HG02938 (cell line): ENCODE results near the gene VGLL4.
"Not testable (repeated sequence)": the region's sequence is repeated elsewhere in the genome, so short reads cannot be mapped to it uniquely, and the experiment has no call there.

Experiments used
- ATAC-seq: cut with Tn5 transposase; IDR thresholded peaks from one replicate; pipeline ENCODE4 v1.9.1; 2021; ENCODE audit warnings: mild to moderate bottlenecking, moderate library complexity; ENCODE audit not compliant: unreplicated experiment

Gene VGLL4

DNA sequence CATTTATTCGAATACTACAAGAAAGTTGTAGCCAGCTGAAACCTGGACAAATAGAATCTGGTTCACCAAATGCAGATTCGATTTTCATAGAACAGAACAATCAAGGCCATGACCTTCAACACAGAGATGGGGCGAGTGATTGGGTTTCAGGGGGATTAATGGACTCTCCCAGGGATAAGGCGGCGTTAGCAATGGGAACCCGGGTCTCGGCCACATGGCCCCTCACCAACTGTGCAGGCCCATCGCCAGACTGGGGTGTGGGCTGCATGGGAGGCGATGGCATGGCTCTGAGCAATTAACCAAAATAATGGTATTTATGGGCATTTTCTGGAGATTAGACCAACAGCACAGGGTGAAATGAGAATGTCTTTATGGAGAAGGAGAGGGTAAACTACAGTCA is 34.2 kb downstream of the VGLL4 start:
- ATAC-seq, result no peak

DNA sequence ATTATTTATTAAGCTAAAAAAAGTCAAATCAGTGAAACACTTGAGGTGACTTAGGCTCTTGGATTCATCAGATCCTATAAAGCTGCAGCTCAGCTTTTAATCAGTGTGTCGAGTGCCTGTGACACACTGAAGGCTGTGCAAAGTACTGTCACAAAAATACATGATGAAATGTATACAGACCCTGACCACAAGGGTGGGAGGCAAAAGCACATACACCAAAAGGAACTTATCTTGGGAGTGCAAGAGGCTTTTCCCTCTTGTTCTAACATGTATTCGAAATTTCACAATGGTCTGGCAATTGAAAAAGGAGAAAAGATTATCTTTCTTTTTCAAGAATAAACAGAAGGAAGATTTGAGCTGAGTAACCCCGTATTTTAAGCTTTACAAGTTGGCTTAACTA is 35.9 kb downstream of the VGLL4 start:
- no peak for ATAC-seq

DNA sequence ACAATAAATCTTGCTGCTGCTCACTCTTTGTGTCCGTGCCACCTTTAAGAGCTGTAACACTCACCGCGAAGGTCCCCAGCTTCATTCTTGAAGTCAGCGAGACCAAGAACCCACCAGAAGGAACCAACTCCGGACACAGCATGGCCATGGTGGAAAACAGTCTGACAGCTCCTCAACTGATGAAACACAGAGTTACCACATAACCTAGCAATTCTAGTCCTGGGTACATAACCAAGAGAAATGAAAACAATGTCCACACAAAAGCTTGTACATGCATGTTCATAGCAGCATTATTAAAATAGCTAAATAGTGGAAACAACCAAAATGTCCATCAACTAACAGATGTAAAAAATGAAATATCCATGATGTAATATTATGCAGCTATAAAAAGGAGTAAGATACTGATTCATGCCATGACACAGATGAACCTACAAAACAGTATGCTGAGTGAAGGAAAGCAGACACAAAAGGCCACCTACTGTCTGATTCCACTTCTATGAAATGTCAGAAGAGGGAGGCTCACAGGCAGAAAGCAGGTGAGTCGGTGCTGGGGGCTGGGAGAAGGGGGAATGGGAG is 36.8 kb downstream of the VGLL4 start:
- ATAC-seq, result no peak

DNA sequence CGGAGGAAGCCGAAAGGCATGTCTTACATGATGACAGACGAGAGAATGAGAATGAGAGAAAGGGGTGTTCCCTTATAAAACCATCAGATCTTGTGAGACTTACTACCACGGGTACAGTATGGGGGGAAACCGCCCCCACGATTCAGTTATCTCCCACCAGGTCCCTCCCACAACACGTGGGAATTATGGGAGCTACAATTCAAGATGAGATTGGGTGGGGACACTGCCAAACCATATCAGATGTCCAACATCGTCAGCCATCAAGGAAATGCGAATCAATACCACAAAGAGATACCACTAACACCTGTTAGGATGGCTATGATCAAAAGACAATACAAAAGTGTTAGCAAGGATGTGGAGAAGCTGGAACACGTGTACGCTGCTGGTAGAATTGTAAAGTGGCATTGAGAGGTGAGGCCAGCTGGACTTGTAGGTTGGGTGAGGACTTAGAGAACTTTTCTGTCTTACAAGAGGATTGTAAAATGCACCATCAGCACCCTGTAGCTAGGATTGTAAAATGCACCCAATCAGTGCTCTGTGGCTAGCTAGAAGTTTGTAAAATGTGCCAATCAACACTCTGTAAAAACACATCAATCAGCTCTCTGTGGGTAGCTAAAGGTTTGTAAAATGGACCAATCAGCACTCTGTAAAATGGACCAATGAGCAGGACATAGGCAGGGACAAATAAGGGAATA is 37.5 kb downstream of the VGLL4 start:
- ATAC-seq, result no peak

DNA sequence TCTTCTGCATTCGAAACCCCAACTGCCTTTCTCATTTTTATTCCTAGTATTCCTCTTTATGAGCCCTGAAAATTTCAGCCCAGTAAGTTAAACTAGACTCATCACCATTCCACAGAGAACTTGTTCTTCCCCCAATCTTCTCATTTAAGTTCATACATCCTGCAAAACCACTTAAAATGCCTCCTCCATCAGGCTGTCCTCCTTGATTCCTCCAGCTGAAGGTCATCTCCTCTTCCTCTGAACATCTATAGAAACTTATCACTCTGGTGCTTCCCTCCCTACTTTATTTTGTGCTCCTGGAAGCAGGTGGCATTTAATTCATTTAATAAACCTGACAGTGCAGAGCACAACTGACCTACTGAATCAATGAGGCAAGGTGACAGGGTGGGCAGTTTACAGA is 38.3 kb downstream of the VGLL4 start:
- no peak for ATAC-seq

DNA sequence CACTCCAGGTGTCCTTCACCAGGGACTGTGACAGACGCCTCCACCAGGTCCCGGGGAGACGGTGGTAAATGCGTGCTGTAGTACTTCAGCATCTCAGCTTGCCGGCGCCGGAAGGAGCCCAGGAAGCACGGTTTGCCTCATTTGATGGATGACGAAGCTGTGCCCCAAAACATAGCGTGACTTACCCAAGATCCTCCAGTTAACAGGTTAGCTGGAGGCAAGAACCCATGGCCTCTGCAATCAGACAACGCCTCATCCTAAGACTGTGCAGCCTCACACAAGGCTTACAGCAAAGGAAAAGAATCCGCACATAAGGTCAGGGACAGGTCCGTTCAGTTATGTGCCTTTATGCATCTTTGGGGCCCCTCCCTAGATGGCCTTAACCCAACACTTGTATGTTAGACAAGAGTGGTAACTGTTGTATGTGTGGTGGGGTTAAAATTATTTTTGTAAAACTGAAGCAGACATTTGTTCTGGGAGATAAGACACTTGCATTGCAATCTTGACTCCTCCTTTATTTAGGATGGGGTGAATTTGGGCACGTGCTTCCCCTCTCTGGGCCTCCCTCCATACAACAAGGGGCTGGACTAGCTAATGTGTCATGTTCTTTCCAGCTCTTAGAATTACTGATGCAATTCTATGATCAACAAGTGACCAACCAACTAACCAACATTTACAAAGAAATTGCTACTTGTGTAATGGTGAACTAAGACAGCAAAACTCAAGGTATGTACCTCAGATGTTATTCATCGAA is 39.4 kb downstream of the VGLL4 start:
- no peak for ATAC-seq

DNA sequence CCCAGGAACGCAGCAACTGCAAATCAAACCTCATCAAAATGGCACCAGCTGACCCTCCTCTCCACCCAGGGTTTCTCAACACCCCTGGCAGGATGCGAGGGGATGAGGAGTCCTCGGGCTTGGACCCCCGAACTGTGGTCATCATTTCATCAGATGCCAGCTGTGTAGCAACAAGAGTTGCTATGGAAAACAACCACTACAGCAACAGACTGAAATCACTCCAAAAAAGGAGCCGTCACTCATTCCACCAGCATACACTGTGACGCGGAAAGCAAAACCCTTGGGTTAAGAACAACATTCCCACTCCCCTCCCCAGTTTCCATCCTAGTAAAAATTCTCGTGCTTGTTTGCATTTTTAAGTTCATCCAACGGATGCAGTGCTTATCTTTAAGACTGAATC is 40.1 kb downstream of the VGLL4 start:
- no peak for ATAC-seq

DNA sequence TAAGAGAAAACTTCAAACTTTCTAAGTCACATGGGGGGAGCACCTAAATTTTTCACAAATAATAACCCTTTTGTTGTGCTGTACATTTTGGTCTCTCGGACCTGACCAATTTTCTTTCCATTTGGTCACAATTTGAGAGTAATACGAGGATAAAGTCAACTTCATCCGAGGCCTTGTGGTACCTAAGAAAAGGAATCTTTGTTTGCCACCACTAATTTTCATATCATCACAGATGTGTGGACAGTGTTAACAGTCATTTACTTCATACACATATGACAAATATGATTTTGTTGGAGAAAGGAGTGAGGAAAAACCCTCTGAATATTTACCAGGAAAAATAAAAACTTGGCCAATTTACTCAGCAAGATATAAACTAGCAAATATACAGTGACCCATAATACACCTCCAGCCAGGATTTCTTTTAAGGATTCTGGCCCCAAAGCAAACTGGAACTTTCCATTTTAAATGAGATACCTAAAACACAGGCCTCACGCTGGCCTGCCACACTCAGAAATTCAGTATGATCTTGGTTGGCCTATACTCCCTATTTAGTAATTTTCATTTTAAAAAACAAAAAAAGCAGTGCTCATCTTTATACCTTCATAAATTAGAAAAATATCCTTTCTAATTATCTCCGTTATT is 40.7 kb downstream of the VGLL4 start:
- no peak for ATAC-seq

DNA sequence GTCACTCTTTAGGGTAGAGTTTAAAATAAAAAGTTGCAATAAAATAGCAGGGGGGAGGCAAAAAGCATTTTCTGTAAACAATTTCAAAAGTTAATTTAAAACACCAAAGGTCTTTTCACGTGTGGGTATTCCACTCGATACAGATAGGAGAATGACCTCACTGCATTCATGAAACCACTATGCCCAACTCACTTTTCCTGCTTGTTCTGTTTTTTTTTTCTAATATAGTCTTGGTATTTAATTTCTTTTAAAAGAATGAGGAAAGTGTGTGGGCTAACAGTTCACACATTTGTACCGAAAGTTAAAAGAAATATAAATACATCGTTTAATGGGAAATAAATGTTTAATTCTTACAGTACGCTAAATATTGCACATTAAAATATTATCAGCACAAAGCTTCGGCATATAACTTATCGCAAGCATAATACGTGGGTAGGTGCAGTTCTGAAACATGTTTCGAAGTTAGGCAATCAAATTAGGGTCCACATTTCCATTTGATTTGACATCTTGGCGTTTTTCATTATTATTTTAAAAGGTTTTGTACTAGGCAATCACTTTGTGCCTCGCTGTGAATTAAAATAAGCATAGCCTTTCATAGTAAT is 41.4 kb downstream of the VGLL4 start:
- ATAC-seq, result no peak

DNA sequence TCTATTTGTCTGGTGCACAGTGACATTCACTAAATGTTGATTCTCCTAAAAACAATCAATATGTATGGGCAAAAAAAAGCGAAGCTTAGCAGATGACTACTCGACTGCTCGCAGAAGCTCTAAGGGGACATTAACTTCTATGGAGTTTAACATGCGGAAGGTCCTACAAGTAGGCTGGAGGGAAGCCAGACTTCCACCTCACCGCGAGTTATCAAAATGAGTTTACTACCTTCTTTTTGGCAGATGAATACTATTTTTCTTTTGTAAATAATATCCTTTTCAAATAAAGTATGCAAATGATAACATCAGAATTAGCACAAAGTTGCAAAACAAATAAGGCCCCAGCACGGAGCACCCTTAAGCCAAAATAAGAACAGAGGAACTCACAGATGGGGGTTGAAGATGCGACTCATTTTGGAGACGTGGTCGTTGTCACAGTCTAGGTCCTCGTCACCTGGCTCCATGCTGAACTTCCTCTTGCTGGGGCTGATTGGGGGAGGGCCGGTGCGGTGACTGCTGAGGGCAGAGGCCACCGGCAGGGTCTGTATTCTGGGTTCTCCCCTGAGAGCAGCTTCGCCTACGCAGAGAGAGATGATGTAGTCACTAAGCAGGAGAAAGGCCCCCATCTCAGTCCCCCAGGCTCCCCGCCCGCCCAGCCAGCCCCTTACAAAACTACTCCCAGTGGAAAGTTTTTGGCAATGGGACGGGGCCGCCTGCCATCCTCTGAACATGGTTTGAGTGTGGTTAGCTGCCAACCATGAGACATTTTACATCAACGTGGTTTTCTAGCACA is 42.1 kb downstream of the VGLL4 start:
- ATAC-seq, result peak; percentile 80

DNA sequence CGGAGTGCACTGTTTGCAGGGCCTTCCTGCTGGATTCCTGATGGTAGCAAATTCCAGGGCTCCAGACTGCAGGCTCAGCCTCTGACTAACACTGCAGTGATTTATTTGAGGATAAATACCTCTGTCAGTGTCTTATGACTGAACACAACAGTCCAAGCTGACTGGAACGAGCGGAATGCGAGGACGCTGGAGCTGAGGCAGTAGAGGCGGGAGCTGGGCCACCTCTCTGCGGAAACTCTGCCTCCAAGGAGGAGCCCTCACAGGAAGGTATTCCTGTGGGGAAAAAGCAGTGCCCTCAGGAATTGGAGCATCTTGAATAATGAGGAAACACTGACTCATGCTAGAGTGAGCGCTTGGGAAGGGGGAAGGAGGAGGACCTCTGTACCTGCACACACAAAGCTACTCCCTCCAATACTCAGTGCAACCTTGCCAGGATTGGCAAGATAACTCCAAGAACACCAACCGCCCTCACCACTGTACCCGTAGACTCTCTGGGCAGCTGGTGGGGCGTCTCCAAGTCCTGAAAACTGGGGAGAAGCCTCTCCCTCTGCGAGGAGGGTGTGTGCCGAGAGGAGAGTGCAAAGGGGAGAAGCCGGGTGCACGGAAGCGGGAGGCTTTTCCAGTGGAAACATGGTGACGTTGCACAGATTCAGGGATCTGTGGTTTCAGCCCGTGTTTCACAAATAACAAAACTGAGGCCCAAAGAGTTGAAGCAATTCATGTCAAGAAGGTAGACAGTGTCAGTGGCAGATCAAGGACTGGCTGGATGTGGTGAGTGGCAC is 43.0 kb downstream of the VGLL4 start:
- no peak for ATAC-seq

DNA sequence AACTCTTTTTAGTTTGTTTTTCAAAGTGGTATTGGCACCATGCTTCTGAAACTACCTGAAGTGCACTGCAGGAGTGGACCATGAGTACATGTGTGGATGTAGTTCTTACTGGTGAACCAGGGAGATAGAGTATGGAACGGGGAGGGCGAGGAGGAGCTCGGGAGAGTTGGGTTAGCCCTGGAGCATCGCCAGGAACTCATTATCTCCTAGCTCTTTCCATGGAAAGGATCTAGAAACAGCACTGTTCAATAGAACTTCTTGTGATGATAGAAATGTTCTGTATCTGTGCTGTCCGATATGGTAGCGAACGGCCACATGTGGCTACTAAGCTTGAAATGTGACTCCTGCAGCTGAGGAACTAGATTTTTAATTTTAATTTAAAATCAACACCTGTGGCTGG is 47.3 kb downstream of the VGLL4 start:
- no peak for ATAC-seq

DNA sequence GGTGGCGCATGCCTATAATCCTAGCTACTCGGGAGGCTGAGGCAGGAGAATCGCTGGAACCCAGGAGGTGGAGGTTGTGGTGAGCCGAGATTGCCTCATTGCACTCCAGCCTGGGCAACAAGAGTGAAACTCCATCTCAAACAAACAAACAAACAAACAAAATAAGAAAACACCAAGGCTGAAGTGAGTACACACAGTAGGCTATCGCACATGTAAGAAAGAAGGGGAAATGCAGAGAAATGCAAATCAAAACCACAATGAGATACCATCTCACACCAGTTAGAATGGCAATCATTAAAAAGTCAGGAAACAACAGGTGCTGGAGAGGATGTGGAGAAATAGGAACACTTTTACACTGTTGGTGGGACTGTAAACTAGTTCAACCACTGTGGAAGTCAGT is 48.7 kb downstream of the VGLL4 start:
- not testable (repeated sequence) for ATAC-seq

DNA sequence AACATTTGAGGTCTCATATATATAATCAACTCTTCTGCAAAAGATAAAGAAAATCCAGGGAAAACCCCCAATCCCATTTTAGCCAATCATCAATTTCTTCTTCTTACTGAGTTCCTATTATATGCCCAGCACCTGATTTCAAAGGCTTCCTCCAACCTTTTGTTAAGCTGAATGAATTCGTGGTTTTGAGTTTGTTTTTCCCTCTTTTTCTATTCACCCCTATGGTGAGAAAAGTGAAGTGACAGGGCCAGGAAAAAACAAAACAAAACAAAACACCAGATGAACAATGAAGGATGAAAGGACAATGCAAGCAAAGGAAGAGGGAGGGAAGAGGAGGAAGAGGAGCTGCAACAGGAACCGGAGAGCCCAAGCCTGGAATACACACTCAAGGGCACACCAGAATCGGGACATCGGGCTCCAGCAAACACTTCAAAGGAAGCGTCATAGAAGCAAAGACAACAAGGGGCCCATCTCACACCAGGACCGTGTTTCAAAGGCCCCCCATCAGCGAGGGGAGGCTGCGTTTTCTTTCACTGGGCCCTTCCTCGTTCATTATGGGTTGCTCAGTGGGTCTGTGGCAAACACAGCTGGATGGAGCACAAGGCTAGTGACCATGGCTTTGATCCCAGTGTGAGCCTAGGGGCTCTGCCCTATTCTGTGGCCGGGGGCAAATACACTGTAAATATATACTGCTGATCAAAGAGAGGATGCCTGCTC is 50.2 kb downstream of the VGLL4 start:
- ATAC-seq, result no peak

DNA sequence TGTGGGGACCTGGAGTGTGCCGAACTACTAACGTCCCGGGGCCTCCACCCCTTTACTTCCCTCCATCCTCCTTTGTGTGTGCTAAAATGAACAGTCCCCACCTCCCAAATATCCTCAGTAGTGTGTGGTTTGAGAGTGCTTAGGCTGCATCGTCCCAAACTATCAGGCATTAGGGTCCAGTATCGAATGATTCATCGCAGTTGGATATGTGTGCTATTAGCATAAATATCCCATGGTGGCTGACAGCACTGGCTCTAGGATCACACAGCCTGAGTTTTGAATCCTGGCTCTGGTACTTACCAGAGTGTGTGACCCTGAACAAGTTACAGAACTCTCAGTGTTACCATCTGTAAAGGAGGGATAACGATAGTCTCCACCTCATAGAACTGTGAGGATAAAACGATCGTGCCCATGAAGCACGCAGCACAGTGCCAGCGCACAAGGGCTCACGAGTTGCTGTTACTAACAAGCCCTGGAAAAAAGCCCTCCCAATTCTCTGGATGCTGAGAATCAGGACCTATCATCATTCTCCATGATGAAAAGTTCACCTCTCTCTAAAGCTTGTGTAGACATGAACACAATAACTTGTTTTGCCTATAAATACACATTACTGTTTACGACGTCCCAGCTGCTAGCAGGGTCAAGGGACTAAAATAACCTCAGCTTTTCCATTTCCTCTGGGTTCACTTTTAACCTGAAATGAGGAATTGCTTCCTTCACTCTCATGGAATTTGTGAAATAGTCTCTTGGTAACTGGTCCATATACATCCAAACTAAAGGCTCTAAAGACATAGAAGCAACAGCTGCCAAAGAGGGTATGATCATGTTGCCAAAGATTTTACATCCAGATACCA is 51.0 kb downstream of the VGLL4 start:
- ATAC-seq, result no peak

DNA sequence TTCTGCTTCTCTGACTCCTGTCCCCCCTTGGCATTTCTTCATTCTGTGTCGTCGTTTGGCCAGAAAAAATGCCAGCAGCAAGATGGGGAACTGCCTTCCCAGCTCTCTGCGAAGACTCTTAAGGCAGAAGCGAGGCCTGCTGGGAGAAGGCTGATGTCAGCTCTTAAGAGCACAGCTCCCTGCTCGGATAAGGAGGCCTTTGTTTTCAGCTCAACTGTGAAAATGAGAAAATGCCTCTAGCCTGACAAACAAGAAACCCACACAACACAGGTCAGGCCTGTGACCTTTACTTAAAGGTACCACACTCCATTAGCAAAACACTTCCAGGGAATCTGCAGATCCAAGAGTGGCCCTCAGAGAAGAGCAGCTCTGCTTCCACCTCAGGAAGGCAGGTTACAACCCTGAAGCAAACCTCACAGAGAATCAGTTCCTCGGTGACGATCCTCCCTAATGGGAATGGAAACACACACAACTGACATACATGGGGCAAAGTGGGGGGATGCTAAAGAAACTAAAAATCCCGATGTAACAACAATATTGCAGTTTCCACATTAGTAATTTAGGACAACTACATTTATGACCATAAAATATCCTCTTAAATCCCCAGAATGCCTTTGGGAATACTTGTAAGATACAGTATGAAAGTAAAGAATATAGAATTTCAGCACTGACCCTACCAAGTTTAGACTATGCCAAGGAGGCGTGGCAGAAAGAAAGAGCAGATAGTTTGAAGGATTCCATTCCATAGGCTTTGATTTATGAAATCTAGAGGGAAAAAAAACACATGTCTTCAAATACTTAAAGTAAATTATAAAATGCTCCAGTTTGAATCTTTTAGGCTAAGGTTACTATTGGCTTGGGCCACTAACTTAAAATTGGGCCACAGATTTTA is 52.1 kb downstream of the VGLL4 start:
- no peak for ATAC-seq

DNA sequence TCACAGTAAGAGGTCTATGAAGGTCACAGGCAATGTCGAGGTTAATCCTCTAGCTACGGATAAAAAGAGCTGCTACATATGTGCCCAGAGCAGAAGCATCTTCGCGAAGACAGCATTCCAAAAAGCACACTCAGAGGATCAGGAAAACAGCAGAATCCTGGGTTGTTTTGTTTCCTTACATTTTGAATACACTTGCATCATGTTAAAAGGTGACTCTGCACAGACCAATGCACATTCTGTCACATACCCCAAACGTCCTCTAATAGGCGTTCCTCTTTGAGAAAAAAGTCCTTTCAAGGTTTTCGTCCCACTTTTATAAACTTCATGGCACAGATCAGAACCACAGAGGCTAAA is 52.7 kb downstream of the VGLL4 start:
- no peak for ATAC-seq
